Smooth muscle cell (in vitro differentiated cells): ENCODE data around the gene CNIH2. TPM values are rescaled to one million over a fixed set of nuclear protein-coding genes. Genes with fewer than 3 reads are reported as not detected.

Source experiments
- DNase-seq: peaks from one replicate; lab custom pipeline; 2025; ENCODE audit not compliant: unreplicated experiment; lab: John Stamatoyannopoulos, UW
- H2AFZ ChIP-seq: fragments of 200-600 bp; sonication (generic); 2 replicates; pipeline ENCODE4 v1.6.0; 2016; ENCODE audit warnings: antibody characterized with exemption, low read depth, mild to moderate bottlenecking
- H3F3A ChIP-seq: fragments of 200-600 bp; sonication (generic); 2 replicates; pipeline ENCODE4 v1.6.0; 2017; ENCODE audit warnings: antibody characterized with exemption, low read depth
- H3K27ac ChIP-seq: fragments of 200-600 bp; sonication (generic); 2 replicates; pipeline ENCODE4 v1.5.1; 2016; ENCODE audit warnings: low read depth, mild to moderate bottlenecking
- H3K27me3 ChIP-seq: fragments of 200-600 bp; sonication (generic); 2 replicates; pipeline ENCODE4 v1.6.1; 2016; ENCODE audit warnings: low read depth, mild to moderate bottlenecking
- H3K36me3 ChIP-seq: fragments of 200-600 bp; sonication (generic); 2 replicates; pipeline ENCODE4 v1.5.1; 2016; ENCODE audit warnings: low read depth
- H3K4me1 ChIP-seq: fragments of 200-600 bp; sonication (generic); 2 replicates; pipeline ENCODE4 v1.5.1; 2016; ENCODE audit warnings: low read depth
- H3K4me2 ChIP-seq: fragments of 200-600 bp; sonication (generic); 2 replicates; pipeline ENCODE4 v1.6.0; 2016; ENCODE audit warnings: mild to moderate bottlenecking
- H3K4me3 ChIP-seq: fragments of 200-600 bp; sonication (generic); 2 replicates; pipeline ENCODE4 v1.5.1; 2016; ENCODE audit warnings: mild to moderate bottlenecking
- H3K79me2 ChIP-seq: fragments of 200-600 bp; sonication (generic); 2 replicates; pipeline ENCODE4 v1.6.0; 2016; ENCODE audit warnings: low read depth, mild to moderate bottlenecking
- H3K9ac ChIP-seq: fragments of 200-600 bp; sonication (generic); 2 replicates; pipeline ENCODE4 v1.6.0; 2016; ENCODE audit warnings: low read depth
- H3K9me3 ChIP-seq: fragments of 200-600 bp; sonication (generic); replicated peaks from 2 replicates; pipeline ENCODE4 v1.5.1; 2016; ENCODE audit warnings: low read depth
- H4K20me1 ChIP-seq: fragments of 200-600 bp; sonication (generic); 2 replicates; pipeline ENCODE4 v1.6.0; 2016; ENCODE audit warnings: low read depth
- WGBS: methylation state at CpG from one replicate; pipeline ENCODE4 v1.1.7; 2016; ENCODE audit warnings: low lambda C conversion rate; 5-methylcytosine and 5-hydroxymethylcytosine counted together
- polyA plus RNA-seq: library from polyadenylated mRNA; unstranded; fragments of >200 nt; fragmentation: Nextera tagmentation; extraction: Ambion mirVana; gene quantifications from 2 replicates; pipeline ENCODE4 v1.2.1, GENCODE V29; 2016
- total RNA-seq: library from RNA; depleted of rRNA; stranded (reverse); fragments of >200 nt; gene quantifications from 2 replicates; pipeline ENCODE4 v1.2.3, GENCODE V29; 2014
- TF ChIP-seq, protein P1 (sequence below): fragments of 200-600 bp; sonication (generic); IDR thresholded peaks from 2 replicates; pipeline ENCODE4 v1.5.1; 2017; ENCODE audit warnings: borderline replicate concordance, mild to moderate bottlenecking, antibody characterized with exemption; ENCODE audit not compliant: insufficient read depth, poor library complexity, severe bottlenecking

CNIH2 gene
- total and polyA plus RNA-seq, 2 experiments from 2014 or later: 12.2 to 17.0 TPM

DNA sequence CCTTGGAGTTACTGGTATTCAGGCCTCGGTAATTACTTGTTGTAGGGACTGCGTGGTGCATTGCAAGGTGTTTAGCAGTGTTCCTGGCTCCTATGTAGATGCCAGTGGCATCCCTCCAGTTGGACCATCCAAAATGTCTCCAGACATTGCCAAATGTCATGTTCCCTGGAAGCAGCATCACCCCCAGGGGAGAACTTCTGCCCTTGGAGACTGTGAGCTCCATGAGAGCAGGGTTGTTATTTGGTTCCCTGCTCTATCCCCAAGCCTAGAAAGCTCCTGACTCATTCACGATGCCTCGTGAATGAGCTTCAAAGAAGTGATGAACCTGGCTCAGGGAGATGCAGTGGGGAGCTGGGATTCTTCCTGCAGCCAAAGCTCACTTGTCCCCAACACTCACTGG, 43.6 kb downstream of the CNIH2 start:
- Histone ChIP-seq H2AFZ (no peak overlapping the region), H4K20me1 (no peaks in the 10 kb centered on the region), H3K4me1 (peaks cover 36% of the 10 kb centered on the region), H3K4me3 (no peak overlapping the region), H3K27ac (no peak overlapping the region), H3K27me3 (no peaks in the 10 kb centered on the region), H3K4me2 (no peak overlapping the region), H3K36me3 (no peaks in the 10 kb centered on the region), H3K9me3 (no peaks in the 10 kb centered on the region), H3K79me2 (peaks cover 3% of the 10 kb centered on the region), H3K9ac (no peak overlapping the region), H3F3A (peaks cover 18% of the 10 kb centered on the region)
- no peak for DNase-seq
- WGBS: 83% methylated on average over 4 of the region's 4 CpGs
- TF ChIP-seq, protein P1, sequence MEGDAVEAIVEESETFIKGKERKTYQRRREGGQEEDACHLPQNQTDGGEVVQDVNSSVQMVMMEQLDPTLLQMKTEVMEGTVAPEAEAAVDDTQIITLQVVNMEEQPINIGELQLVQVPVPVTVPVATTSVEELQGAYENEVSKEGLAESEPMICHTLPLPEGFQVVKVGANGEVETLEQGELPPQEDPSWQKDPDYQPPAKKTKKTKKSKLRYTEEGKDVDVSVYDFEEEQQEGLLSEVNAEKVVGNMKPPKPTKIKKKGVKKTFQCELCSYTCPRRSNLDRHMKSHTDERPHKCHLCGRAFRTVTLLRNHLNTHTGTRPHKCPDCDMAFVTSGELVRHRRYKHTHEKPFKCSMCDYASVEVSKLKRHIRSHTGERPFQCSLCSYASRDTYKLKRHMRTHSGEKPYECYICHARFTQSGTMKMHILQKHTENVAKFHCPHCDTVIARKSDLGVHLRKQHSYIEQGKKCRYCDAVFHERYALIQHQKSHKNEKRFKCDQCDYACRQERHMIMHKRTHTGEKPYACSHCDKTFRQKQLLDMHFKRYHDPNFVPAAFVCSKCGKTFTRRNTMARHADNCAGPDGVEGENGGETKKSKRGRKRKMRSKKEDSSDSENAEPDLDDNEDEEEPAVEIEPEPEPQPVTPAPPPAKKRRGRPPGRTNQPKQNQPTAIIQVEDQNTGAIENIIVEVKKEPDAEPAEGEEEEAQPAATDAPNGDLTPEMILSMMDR: no peak

DNA sequence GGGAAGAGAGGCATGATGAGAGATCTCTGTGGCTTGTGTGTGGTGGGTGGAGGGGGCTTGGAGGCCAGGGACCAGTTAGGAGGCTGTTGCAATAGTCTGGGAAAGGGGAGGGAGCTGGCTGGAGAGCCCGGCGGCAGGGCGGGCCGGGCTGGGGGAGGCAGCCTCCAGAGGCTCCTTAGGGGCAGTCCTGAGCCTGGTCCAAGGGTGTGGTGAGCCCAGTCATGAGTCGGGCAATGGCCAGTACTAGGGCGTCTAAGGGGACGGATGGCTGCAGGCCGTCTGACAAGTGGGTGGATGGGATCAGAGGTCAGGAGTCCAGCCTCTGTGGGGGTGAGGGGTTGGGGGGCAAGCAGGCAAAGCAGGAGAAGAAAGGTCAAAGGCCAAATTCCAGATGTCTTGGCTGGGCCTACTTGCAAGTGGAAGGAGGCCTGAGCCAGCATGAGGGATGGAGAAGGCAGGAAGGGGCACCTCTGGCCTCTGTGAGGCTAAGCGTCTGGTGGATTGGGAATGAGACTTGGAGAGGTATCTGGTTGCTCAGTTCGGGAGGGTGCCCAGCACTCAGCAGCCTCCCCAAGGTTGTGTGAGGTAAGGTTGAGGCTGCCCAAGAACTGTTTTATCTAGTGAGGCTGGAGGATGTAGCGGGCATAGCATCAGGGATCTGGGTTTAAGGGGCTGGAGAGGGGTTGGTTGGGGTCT, 44.9 kb downstream of the CNIH2 start:
- whole genome bisulfite sequencing: 93% methylated on average over 7 of the region's 11 CpGs
- TF ChIP-seq, protein P1: no peak
- Histone ChIP-seq H3K79me2 (no peaks in the 10 kb centered on the region), H2AFZ (no peak overlapping the region), H3K9ac (no peak overlapping the region), H3K9me3 (no peaks in the 10 kb centered on the region), H4K20me1 (no peaks in the 10 kb centered on the region), H3F3A (peaks cover 12% of the 10 kb centered on the region), H3K4me2 (no peak overlapping the region), H3K36me3 (no peaks in the 10 kb centered on the region), H3K27me3 (no peaks in the 10 kb centered on the region), H3K4me1 (peaks cover 34% of the 10 kb centered on the region), H3K4me3 (no peak overlapping the region), H3K27ac (no peak overlapping the region)
- no peak for DNase-seq

DNA sequence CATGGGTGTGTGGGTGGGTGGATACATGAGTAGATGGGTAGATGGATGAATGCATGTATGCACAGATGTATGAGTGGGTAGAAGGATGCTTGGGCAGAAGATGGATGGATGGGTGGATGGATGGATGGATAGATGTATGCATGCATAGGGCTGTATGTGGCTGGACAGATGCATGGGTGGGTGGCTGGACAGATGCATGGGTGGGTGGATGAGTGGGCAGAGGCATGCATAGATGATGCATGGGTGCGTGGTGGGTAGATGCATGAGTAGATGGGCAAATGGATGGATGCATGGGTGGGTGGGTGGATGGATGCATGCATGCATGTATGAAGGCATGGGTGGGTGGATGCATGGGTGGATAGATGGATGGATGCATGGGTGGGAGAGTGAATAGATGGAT, 45.7 kb downstream of the CNIH2 start:
- H3K27me3 ChIP-seq: no peaks in the 10 kb centered on the region
- H3K9me3 ChIP-seq: no peaks in the 10 kb centered on the region
- H2AFZ ChIP-seq: no peak overlapping the region
- no peaks in the 10 kb centered on the region for H3K36me3 ChIP-seq
- TF ChIP-seq, protein P1: no peak
- no peak overlapping the region for H3K4me3 ChIP-seq
- no peak overlapping the region for H3K9ac ChIP-seq
- H3K27ac ChIP-seq: no peak overlapping the region
- H4K20me1 ChIP-seq: no peaks in the 10 kb centered on the region
- peaks cover 4% of the 10 kb centered on the region for H3F3A ChIP-seq
- H3K4me2 ChIP-seq: no peak overlapping the region
- H3K4me1 ChIP-seq: peaks cover 28% of the 10 kb centered on the region
- DNase-seq: no peak
- WGBS: 100% methylated on average over 1 of the region's 1 CpG
- no peaks in the 10 kb centered on the region for H3K79me2 ChIP-seq

DNA sequence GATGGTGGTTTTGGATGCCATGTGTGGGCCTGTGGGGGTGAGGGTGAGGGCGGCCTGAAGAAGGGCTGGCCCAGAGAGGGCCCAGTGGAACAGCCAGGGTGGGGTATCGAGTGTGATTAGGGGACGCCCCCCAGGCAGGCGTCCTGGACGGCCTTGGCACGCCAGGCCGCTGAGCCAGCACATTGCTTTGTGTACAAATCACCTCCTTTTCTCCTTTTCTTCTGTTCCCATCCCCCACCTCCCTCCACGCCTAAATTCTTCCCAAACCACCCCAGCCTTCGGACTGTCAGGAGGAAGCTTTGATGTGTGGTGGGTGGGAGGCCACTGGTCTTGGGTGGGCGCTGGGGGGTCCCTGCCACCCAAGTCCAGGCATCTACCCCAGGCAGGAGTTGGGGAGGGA, 46.7 kb downstream of the CNIH2 start:
- no peak overlapping the region for H2AFZ ChIP-seq
- 27% methylated on average over 2 of the region's 10 CpGs for WGBS

More for the DNA sequence above, 46.7 kb downstream of the CNIH2 start:
- Histone ChIP-seq H3K9me3 (no peaks in the 10 kb centered on the region), H3K27me3 (no peaks in the 10 kb centered on the region), H4K20me1 (no peaks in the 10 kb centered on the region), H3K36me3 (no peaks in the 10 kb centered on the region), H3K4me3 (no peak overlapping the region), H3K79me2 (no peaks in the 10 kb centered on the region), H3F3A (peaks cover 3% of the 10 kb centered on the region), H3K9ac (no peak overlapping the region), H3K27ac (peak overlapping the region; percentile 69), H3K4me2 (peak overlapping the region; percentile 46), H3K4me1 (peaks cover 28% of the 10 kb centered on the region)
- no peak for DNase-seq
- TF ChIP-seq, protein P1: no peak
